Esophagus muscularis mucosa (tissue), 4 donors: Measurements from ENCODE around the gene UBE3D. TPM values are rescaled to one million over a fixed set of nuclear protein-coding genes. Genes with fewer than 3 reads are reported as not detected.

Experiments used
- DNase-seq: peaks from one replicate; pipeline ENCODE4 v3.0.0-alpha.2; 2017; ENCODE audit errors: extremely low spot score
- H3K27ac ChIP-seq, 4 donors: fragments of 200-600 bp; sonication (generic); replicated peaks in 1 of 4; 1 replicate in 3 of 4; 2 replicates in 1 of 4; pipeline ENCODE4 v1.5.1; 2016 to 2019; ENCODE audit warnings: mild to moderate bottlenecking in 1 of 4
- H3K27me3 ChIP-seq, 4 donors: fragments of 200-600 bp; sonication (generic); one replicate each; pipeline versions ENCODE4 v1.5.1 to v1.6.0; 2016 to 2019
- H3K36me3 ChIP-seq, 4 donors: fragments of 200-600 bp; sonication (generic); one replicate each; pipeline ENCODE4 v1.5.1; 2016 to 2019
- H3K4me1 ChIP-seq, 4 donors: fragments of 200-600 bp; sonication (generic); one replicate each; pipeline ENCODE4 v1.5.1; 2016 to 2019
- H3K4me3 ChIP-seq, 4 donors: fragments of 200-600 bp; sonication (generic); 1 replicate in 2 of 4; 2 replicates in 2 of 4; pipeline ENCODE4 v1.5.1; 2016 to 2019; ENCODE audit warnings: mild to moderate bottlenecking in 4 of 4, moderate library complexity in 1 of 4
- H3K9me3 ChIP-seq, 4 donors: fragments of 200-600 bp; sonication (generic); 1 replicate in 3 of 4; 2 replicates in 1 of 4; pipeline ENCODE4 v1.5.1; 2016 to 2019
- EP300 ChIP-seq: sonication (generic); formaldehyde crosslinking; IDR thresholded peaks from one replicate; pipeline ENCODE4 v1.6.1; 2017; ENCODE audit warnings: antibody characterized with exemption
- POLR2A ChIP-seq: fragments of 450-650 bp; IDR thresholded peaks from one replicate; pipeline ENCODE4 v1.6.1; 2017; ENCODE audit warnings: antibody characterized with exemption, moderate library complexity, mild to moderate bottlenecking, low read depth
- POLR2AphosphoS5 ChIP-seq, 2 donors: sonication (generic); formaldehyde crosslinking; IDR thresholded peaks; one replicate each; pipeline ENCODE4 v1.6.1; 2017; ENCODE audit warnings: antibody characterized with exemption in 2 of 2
- WGBS: methylation state at CpG from one replicate; pipeline ENCODE4 v1.1.5; 2018; 5-methylcytosine and 5-hydroxymethylcytosine counted together
- intact Hi-C: fragments of 100-400 bp; cut with DNase I; formaldehyde crosslinking; loops from one replicate; pipeline ENCODE4 v1.15.1; 2023
- total RNA-seq, 4 donors: library from RNA; depleted of rRNA; stranded (reverse); fragments of >200 nt; gene quantifications; one replicate each; pipeline versions ENCODE4 v1.1.0 to v1.2.1, GENCODE V29; 2016
- TF ChIP-seq, protein P1 (sequence below), 3 experiments: fragments of 200-600 bp in 2 of 3; fragments of 450-650 bp in 1 of 3; sonication (generic) in 2 of 3; IDR thresholded peaks; one replicate each; pipeline ENCODE4 v1.5.1; 2017 to 2019; ENCODE audit warnings: antibody characterized with exemption in 3 of 3, mild to moderate bottlenecking in 2 of 3, moderate library complexity in 1 of 3

UBE3D gene
- total RNA-seq, 4 donors from 2014 or later: 5.3 to 10.0 (median 6.4) TPM

DNA sequence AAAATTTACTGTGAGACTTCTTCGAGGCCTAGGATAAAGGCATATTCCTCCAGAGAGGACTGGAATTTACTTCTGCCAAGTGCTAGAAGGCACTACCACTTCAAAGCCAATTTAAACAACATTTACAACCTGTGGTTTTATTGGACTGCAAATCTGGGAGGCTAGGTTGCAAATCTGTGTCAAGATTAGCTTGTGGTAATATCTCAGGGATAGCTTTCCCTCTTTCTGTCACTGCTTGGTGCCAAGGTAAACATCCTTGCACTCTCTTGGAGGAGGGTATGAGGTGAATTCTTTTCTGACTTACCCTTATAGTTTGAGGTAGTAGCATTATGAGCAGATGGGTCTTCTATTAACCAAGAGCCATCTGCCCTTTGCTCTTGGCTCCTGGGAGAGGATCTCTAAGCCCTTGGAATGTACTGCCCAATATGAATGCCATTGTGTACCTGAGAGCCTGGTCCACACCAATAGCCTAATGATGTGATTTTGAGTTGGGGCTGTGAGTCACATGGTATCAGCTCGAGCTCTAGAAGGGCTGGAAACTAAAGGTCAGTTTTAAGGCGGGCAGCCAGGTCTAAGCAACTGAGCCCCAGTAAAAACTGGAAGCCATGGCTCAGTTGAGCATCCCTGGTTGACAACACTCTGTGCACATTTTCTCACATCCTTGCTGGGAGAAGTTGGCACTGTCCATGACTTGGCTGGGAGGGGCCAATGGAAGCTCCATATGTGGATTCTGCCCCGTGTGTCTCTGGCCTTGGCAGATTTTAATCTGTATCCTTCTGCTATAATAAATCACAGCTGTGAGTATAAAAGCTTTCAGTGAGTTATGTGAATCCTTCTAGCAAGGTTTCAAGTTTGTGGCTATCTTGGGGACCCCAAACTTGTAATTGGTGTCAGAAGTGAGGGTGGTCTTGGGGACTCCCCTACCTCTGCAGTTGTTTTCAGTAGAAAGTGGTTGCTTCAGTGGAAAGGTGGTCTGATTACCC, 188.1 kb downstream of the UBE3D start:
- TF ChIP-seq EP300: no peak
- TF ChIP-seq POLR2A: no peak
- no peak for TF ChIP-seq POLR2AphosphoS5 (IDR thresholded peaks at IDR 0.05)
- TF ChIP-seq, protein P1, sequence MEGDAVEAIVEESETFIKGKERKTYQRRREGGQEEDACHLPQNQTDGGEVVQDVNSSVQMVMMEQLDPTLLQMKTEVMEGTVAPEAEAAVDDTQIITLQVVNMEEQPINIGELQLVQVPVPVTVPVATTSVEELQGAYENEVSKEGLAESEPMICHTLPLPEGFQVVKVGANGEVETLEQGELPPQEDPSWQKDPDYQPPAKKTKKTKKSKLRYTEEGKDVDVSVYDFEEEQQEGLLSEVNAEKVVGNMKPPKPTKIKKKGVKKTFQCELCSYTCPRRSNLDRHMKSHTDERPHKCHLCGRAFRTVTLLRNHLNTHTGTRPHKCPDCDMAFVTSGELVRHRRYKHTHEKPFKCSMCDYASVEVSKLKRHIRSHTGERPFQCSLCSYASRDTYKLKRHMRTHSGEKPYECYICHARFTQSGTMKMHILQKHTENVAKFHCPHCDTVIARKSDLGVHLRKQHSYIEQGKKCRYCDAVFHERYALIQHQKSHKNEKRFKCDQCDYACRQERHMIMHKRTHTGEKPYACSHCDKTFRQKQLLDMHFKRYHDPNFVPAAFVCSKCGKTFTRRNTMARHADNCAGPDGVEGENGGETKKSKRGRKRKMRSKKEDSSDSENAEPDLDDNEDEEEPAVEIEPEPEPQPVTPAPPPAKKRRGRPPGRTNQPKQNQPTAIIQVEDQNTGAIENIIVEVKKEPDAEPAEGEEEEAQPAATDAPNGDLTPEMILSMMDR (IDR thresholded peaks at IDR 0.05): no peak
- WGBS: 52% methylated on average over 3 of the region's 4 CpGs

DNA sequence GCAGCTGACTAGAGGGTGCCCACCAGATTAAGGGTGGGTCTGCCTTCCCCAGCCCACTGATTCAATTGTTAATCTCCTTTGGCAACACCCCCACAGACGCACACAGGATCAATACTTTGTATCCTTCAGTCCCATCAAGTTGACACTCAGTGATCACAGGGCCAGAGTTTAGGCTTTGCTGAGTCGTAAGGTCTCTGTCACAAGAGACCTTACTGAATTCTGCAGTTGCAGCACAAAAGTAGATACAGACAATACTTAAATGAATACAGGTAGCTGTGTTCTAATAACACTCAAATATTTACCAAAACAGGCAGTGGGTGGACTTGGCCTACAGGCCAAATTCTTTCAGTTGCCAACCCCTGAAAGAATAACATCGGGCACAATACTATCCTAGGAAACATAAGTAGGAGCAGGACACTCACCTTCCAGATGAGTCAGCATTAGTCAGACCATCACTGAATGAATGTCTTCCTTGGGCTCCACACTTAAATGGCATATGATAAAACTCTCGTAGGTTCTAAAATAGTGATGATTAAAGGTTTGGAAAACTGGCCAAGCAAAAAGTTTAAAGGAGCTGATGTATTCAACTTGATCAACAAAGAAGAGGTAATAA, 190.0 kb downstream of the UBE3D start:
- intact Hi-C loops: no loop called here
- H3K4me1 ChIP-seq: peaks cover 0 to 10% (median 3%) of the 10 kb centered on the region in 4 donors
- no peak overlapping the region for H3K4me3 ChIP-seq
- no peaks in the 10 kb centered on the region for H3K9me3 ChIP-seq
- no peak overlapping the region for H3K27ac ChIP-seq
- DNase-seq: peak; percentile 29
- TF ChIP-seq POLR2AphosphoS5 (IDR thresholded peaks at IDR 0.05): no peak
- TF ChIP-seq POLR2A: no peak
- H3K36me3 ChIP-seq: no peaks in the 10 kb centered on the region
- WGBS: 63% methylated on average over 4 of the region's 4 CpGs
- H3K27me3 ChIP-seq: no peaks in the 10 kb centered on the region

More for the DNA sequence above, 188.1 kb downstream of the UBE3D start:
- intact Hi-C loops: no loop called here
- DNase-seq: peak; percentile 81
- Histone ChIP-seq H3K27me3 (no peaks in the 10 kb centered on the region), H3K4me3 (no peak overlapping the region), H3K27ac (no peak overlapping the region), H3K4me1 (peaks cover 0 to 21% (median 8%) of the 10 kb centered on the region in 4 donors), H3K9me3 (no peaks in the 10 kb centered on the region), H3K36me3 (no peaks in the 10 kb centered on the region)

DNA sequence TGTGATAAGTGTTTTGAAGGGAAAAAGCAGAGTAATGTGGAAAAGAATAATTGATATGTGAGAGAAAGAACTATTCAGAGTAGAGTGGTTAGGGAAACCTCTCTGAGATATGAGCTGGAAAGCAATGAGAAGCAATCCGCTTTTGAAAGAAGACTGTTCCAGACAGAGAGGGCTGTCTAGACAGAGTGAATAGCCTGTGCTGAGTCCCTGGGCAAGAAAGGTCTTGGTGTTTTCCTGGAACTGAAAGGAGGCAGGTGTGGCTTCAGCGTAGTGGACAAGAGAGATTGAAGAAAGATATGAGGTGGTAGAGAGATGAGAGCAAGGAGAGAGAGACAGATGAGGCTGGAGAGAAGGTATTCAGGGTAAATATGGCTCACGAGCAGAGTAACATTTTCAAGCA, 190.8 kb downstream of the UBE3D start:
- intact Hi-C loops: no loop called here
- Histone ChIP-seq H3K9me3 (no peaks in the 10 kb centered on the region), H3K36me3 (no peaks in the 10 kb centered on the region), H3K4me3 (no peak overlapping the region), H3K4me1 (peaks cover 0 to 10% (median 3%) of the 10 kb centered on the region in 4 donors), H3K27me3 (no peaks in the 10 kb centered on the region), H3K27ac (no peak overlapping the region)
- TF ChIP-seq, protein P1 (IDR thresholded peaks at IDR 0.05): no peak
- TF ChIP-seq EP300 (no peak), POLR2A (no peak), POLR2AphosphoS5 (IDR thresholded peaks at IDR 0.05) (no peak)
- DNase-seq: no peak
- 80% methylated on average over 3 of the region's 3 CpGs for WGBS

DNA sequence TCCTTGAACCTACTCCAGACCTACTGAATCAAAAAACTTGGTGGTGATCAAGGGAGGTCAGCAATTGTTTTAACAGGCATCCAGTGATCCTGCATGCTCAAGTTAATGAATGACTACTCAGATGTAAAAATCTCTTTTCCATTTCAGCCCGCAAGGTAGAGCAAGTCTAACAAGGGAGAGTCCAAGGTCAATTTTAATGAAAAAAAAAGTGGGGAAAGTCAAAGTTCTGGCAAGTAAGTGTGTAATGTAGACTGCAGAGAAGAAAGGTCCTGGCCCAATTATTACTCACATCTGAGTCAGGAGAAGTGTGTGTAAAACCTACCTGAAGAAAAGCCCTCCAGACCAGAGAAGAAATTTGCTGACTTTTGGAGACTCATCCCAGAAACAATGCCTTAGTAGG, 193.5 kb downstream of the UBE3D start:
- H3K4me3 ChIP-seq: no peak overlapping the region
- H3K9me3 ChIP-seq: no peaks in the 10 kb centered on the region
- WGBS: 100% methylated on average over 1 of the region's 1 CpG
- DNase-seq: peak; percentile 29
- H3K27me3 ChIP-seq: no peaks in the 10 kb centered on the region
- TF ChIP-seq POLR2A: no peak
- no peak for TF ChIP-seq POLR2AphosphoS5 (IDR thresholded peaks at IDR 0.05)
- TF ChIP-seq, protein P1 (IDR thresholded peaks at IDR 0.05): no peak
- TF ChIP-seq EP300: no peak
- intact Hi-C loops: no loop called here
- H3K36me3 ChIP-seq: no peaks in the 10 kb centered on the region
- H3K27ac ChIP-seq: no peak overlapping the region
- H3K4me1 ChIP-seq: peaks cover 0 to 5% (median under 1%) of the 10 kb centered on the region in 4 donors

DNA sequence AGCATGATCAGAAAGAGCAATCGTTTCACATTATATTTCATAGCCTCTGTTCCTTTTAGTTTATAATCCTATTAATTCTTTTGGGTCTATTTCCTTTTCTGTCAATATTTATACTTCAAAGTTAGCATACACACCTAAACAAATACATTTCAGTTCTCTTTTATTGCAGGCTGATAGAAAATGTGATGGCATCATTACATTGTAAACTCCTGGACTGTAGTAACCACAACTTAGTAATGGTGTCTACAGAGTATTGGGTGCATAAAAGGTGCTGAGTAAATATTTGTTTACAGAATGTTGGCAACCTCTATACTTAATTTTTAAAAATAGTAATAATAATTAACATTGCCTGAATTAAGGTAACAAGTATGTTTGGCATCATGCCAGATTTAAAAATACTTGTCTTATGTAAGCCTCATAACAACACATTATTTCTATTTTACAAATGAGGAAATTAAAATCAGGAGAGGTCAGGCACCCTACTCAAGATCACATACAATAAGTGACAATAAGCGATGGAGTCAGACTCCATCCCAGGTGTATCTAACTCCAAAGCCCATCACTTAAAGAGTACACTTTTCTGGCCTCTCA, 195.0 kb downstream of the UBE3D start:
- H3K36me3 ChIP-seq: no peaks in the 10 kb centered on the region
- H3K27ac ChIP-seq: no peak overlapping the region
- TF ChIP-seq, protein P1 (IDR thresholded peaks at IDR 0.05): no peak
- TF ChIP-seq POLR2AphosphoS5 (IDR thresholded peaks at IDR 0.05) (no peak), POLR2A (no peak), EP300 (no peak)
- DNase-seq: no peak
- H3K9me3 ChIP-seq: no peaks in the 10 kb centered on the region
- no peaks in the 10 kb centered on the region for H3K4me1 ChIP-seq
- H3K27me3 ChIP-seq: no peaks in the 10 kb centered on the region
- H3K4me3 ChIP-seq: no peak overlapping the region
- 81% methylated on average over 2 of the region's 2 CpGs for WGBS
- intact Hi-C loops: no loop called here
